Esophagus mucosa (tissue), 1 donor: Measurements from ENCODE around the gene MCM3. TPM values are rescaled to one million over a fixed set of nuclear protein-coding genes. Genes with fewer than 3 reads are reported as not detected.
A peak's percentile ranks its signal among the peaks of the same experiment; 100 is the strongest.

Source experiments
- ATAC-seq: fragments of 200-7000 bp; cut with Tn5 transposase; one replicate; pipeline ENCODE4 v1.9.1; 2020
- total RNA-seq: library from RNA; stranded (reverse); gene quantifications from one replicate; pipeline ENCODE4 v1.2.4, GENCODE V29; 2023
- donor health status: DM: yes; HTN: yes; CAD: no.

The MCM3 gene
- total RNA-seq, 1 donor from 2014 or later: 30.3 TPM

- no peak for ATAC-seq
Observed at GRCh38 chr6:52245425-52245824, 39.1 kb downstream of the MCM3 start.

GRCh38 chr6:52244400-52244799, 40.1 kb downstream of the MCM3 start, which contains the start of gene IL17F:
IL17F (minus strand) TSS chr6:52244500; CDS start chr6:52244429, 71 bp downstream.
- ATAC-seq: no peak

- no peak for ATAC-seq
Observed at GRCh38 chr6:52243282-52243893, 41.2 kb downstream of the MCM3 start.

GRCh38 chr6:52241819-52242218, 42.7 kb downstream of the MCM3 start:
- ATAC-seq: no peak

GRCh38 chr6:52233975-52234823, 50.3 kb downstream of the MCM3 start:
- peak; percentile 53 for ATAC-seq

- ATAC-seq: no peak
Observed at GRCh38 chr6:52233005-52233404, 51.5 kb downstream of the MCM3 start.

GRCh38 chr6:52231406-52232127, 53.0 kb downstream of the MCM3 start:
- ATAC-seq: no peak

GRCh38 chr6:52230685-52231084, 53.9 kb downstream of the MCM3 start:
- ATAC-seq: no peak

- ATAC-seq: peak; percentile 20
Observed at GRCh38 chr6:52227495-52227894, 57.0 kb downstream of the MCM3 start.

GRCh38 chr6:52221302-52221701, 63.2 kb downstream of the MCM3 start:
- ATAC-seq: no peak

- ATAC-seq: no peak
Observed at GRCh38 chr6:52217761-52218160, 66.8 kb downstream of the MCM3 start.

- no peak for ATAC-seq
Observed at GRCh38 chr6:52216932-52217575, 67.5 kb downstream of the MCM3 start.

- ATAC-seq: no peak
Observed at GRCh38 chr6:52215787-52216186, 68.8 kb downstream of the MCM3 start.

Other genes starting within 250 kb of the MCM3 start
- gene PKHD1, start 197.1 kb downstream of the MCM3 start, total RNA-seq: 0.04 TPM
- not detected for gene IL17A, start 98.4 kb downstream of the MCM3 start, total RNA-seq
- 0.20 TPM for gene IL17F, start 40.2 kb downstream of the MCM3 start, total RNA-seq
- 3.5 TPM for gene PAQR8, start 77.4 kb upstream of the MCM3 start, total RNA-seq
- 10.8 TPM for gene EFHC1, start 135.6 kb upstream of the MCM3 start, total RNA-seq